GM19328 (cell line): ENCODE results near the gene RBMX2.

Experiments
- ATAC-seq: cut with Tn5 transposase; IDR thresholded peaks from one replicate; pipeline ENCODE4 v1.9.1; 2021; ENCODE audit warnings: mild to moderate bottlenecking, moderate library complexity; ENCODE audit not compliant: unreplicated experiment

The RBMX2 gene

DNA sequence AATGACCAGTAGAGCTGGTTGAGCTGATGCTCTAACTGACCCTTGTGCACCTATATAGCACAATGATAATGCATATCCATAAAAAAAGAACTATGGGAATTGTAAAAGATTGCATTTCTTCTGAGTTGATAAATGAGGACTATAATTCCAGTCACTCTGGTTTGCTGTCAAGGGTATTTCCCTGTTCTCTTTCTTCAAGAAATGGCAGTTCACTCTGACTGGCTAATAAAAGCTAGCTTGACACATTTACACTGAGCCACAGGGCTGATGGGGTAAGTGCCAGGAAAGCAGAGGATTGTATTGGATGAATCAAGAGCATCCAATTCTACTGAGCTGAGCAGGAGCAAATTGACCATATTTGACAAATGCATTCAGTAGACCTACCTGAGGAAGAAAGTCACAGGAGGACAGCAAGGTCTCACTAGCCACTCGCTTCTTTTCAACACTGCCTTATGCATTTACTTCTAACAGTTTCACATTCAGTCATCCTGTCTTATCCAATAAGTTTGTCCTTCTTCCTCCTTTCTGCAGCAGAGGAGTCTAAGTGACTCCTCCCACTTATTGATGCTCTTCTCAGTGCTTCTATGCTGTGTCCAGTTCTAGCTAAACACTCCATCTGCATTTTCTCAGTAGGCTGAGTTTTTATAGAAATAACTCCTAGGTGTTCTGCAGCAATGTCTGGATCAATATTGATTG lies 43.0 kb downstream of the RBMX2 start:
- no peak for ATAC-seq

- ATAC-seq, result no peak
Observed at GRCh38 chrX:130446974-130447373, 45.2 kb downstream of the RBMX2 start.
